Fibroblast of the aortic adventitia (primary cell): ENCODE measurements around the gene TAF7. TPM values are rescaled to one million over a fixed set of nuclear protein-coding genes. Genes with fewer than 3 reads are reported as not detected.
"Not testable (repeated sequence)": the region's sequence is repeated elsewhere in the genome, so short reads cannot be mapped to it uniquely, and the experiment has no call there.

Experiments used
- DNase-seq: peaks from one replicate; pipeline ENCODE4 v3.0.0-alpha.2; 2010; ENCODE audit warnings: low read depth
- H3K4me3 ChIP-seq: 2 replicates; pipeline ENCODE4 v1.5.1; 2011; ENCODE audit warnings: low read depth, mild to moderate bottlenecking, control low read depth, low read length, moderate library complexity
- CTCF ChIP-seq: IDR thresholded peaks from 2 replicates; pipeline ENCODE4 v1.5.1; 2011; ENCODE audit warnings: mild to moderate bottlenecking, low read length, control low read depth, inconsistent platforms; ENCODE audit not compliant: insufficient read depth
- total RNA-seq: library from RNA; depleted of rRNA; stranded (reverse); fragments of >200 nt; gene quantifications from 2 replicates; pipeline ENCODE4 v1.2.3, GENCODE V29; 2012; ENCODE audit warnings: low replicate concordance

The TAF7 gene
- total RNA-seq, 1 donor, result 66.0 TPM

GRCh38 chr5:141319699-141320098 lies 885 bp downstream of the TAF7 start:
- no peak for DNase-seq
- peak overlapping the region; percentile 85 for H3K4me3 ChIP-seq
- no peak for TF ChIP-seq CTCF

- TF ChIP-seq CTCF, result no peak
- no peak for DNase-seq
- no peak overlapping the region for H3K4me3 ChIP-seq
Measured at GRCh38 chr5:141319202-141319601, 1.4 kb downstream of the TAF7 start.

- DNase-seq, H3K4me3 ChIP-seq: not testable (repeated sequence)
Measured at GRCh38 chr5:141316963-141317362, 3.6 kb downstream of the TAF7 start.

- H3K4me3 ChIP-seq, result no peak overlapping the region
- DNase-seq, result no peak
- TF ChIP-seq CTCF, result no peak
Measured at GRCh38 chr5:141313711-141314110, 6.9 kb downstream of the TAF7 start.

GRCh38 chr5:141306630-141307029 lies 14.0 kb downstream of the TAF7 start:
- DNase-seq, result no peak
- H3K4me3 ChIP-seq, result no peak overlapping the region
- TF ChIP-seq CTCF, result no peak

GRCh38 chr5:141303756-141304155 lies 16.8 kb downstream of the TAF7 start, which contains the start of gene SLC25A2:
Gene SLC25A2 (minus strand): TSS chr5:141304049. CDS start chr5:141303865, 184 bp downstream.
- no peak for DNase-seq
- no peak within 1 kb of the TSS for H3K4me3 ChIP-seq
- TF ChIP-seq CTCF, result no peak

- DNase-seq, result no peak
- TF ChIP-seq CTCF, result no peak
- H3K4me3 ChIP-seq, result no peak overlapping the region
Measured at GRCh38 chr5:141298376-141298775, 22.2 kb downstream of the TAF7 start.

GRCh38 chr5:141272906-141273305 lies 47.7 kb downstream of the TAF7 start:
- TF ChIP-seq CTCF, result no peak
- no peak overlapping the region for H3K4me3 ChIP-seq
- no peak for DNase-seq
